ENCODE measurements around the gene SLC45A1. TPM values are rescaled to one million over a fixed set of nuclear protein-coding genes. Genes with fewer than 3 reads are reported as not detected.
"Not testable (repeated sequence)": the region's sequence is repeated elsewhere in the genome, so short reads cannot be mapped to it uniquely, and the experiment has no call there.

The SLC45A1 gene
- total RNA-seq, 1 donor from 2014 or later: 0.50 TPM

DNA sequence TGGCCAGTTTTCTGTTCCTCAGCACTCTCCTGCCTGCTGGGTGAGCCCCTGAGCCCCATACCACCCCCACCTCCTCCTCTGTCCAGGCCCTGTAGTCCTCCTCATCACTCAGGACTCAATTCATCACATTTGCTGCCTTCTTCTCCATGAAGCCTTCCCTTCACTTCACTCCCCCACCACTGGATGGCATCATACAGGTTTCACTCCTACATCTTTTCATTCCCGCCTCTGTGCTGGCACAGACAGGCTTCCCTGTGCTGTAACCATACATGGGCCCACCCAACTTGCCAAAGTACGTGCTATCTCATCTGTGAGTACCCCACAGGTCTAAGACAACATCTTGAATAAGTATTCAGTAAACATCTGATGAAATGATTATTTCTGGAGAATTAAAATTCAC is 56.9 kb downstream of the SLC45A1 start:
- H3K27ac Mint-ChIP-seq: peak overlapping the region; percentile 40
- peaks cover 5% of the 10 kb centered on the region for H3K36me3 Mint-ChIP-seq (ENCODE audit: low read depth)
- no peak for DNase-seq (ENCODE audit: low spot score)
- peaks cover 24% of the 10 kb centered on the region for H3K4me1 Mint-ChIP-seq (ENCODE audit: low read depth)
- H3K27me3 Mint-ChIP-seq (ENCODE audit: low read depth): no peaks in the 10 kb centered on the region
- H3K4me3 Mint-ChIP-seq (ENCODE audit: low read depth): no peak overlapping the region
- intact Hi-C loops (cut with micrococcal nuclease): no loop called here
- no peaks in the 10 kb centered on the region for H3K9me3 Mint-ChIP-seq

DNA sequence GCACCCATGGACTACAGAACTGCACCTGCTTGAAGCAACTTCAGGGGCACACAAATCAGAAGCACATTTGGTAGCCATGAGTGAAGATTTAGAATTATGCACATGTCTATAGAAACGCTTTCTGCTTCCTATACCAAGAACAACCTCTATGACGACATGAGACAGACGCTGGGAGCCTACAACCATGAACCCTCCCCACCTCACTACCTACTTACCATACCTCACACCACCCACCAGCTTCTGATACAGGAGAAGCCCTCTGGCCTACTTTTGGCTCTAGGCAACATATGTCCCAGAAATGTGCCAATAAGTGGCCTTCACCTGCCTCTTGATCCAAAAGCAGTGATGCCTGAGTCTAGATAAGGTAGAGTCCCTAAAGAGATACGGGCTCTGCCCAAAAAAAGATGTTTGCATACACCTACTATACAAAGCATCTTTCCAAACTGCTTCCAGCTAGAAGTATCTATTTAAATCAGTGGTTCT is 58.5 kb downstream of the SLC45A1 start:
- peaks cover 10% of the 10 kb centered on the region for H3K36me3 Mint-ChIP-seq (ENCODE audit: low read depth)
- no peaks in the 10 kb centered on the region for H3K27me3 Mint-ChIP-seq (ENCODE audit: low read depth)
- intact Hi-C loops (cut with micrococcal nuclease): no loop called here
- no peak overlapping the region for H3K4me3 Mint-ChIP-seq (ENCODE audit: low read depth)
- no peaks in the 10 kb centered on the region for H3K9me3 Mint-ChIP-seq
- peak overlapping the region; percentile 38 for H3K27ac Mint-ChIP-seq
- DNase-seq (ENCODE audit: low spot score): no peak
- peaks cover 28% of the 10 kb centered on the region for H3K4me1 Mint-ChIP-seq (ENCODE audit: low read depth)

DNA sequence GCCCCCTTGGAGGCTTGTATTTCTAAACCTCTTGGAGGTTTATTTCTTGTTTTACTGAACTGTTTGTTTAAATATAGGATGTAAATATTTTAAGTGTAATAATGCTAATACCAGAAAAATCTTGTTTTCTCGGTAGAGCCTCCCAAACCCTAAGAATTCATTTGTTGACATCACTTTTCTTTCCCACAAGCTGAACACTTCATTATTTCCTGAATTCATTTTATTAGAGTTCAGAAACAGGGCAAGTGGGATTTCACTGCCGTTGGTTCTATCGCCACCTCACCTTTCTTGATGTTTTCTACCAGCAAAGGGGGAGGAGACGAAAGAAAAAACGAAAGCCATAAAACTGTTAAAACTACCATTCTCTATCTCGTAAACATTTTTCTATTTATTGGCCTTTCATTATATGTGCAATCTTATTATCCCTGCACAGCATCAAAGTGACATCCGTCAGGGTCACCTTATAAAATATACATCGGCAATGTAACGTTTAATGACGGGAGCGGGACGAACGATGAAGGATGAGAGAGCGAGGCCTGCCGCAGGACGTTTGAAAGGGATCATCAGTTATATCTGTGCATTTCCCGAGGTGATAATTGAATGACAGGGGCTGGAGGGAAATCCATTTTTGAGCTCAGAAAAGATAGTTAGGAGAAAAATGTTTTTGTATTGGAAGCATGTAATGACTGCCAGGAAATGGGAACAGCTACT is 59.5 kb downstream of the SLC45A1 start:
- Mint-ChIP-seq H3K27ac (no peak overlapping the region), H3K36me3 (ENCODE audit: low read depth) (peaks cover 10% of the 10 kb centered on the region), H3K27me3 (ENCODE audit: low read depth) (no peaks in the 10 kb centered on the region), H3K4me3 (ENCODE audit: low read depth) (no peak overlapping the region), H3K9me3 (no peaks in the 10 kb centered on the region), H3K4me1 (ENCODE audit: low read depth) (peaks cover 34% of the 10 kb centered on the region)
- intact Hi-C loops (cut with micrococcal nuclease): no loop called here
- DNase-seq (ENCODE audit: low spot score): no peak

DNA sequence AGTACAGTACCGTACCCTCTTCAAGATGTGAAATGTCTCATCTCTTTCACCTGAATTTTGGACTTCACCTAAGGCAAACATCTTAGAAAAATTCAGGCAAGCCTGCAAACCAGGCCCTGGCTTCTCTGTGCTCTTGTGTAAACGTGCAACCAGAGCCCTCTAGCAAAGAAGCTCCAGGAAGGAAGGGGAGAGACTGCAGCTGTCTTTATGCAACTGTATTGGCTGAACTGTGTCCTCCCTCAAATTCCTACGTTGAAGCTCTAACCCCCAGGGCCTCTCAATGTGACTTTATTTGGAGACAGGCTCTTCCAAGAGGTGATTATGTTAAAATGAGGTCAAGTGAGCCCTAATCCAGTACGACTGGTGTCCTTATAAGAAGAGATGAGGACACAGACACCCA is 60.3 kb downstream of the SLC45A1 start:
- H3K27me3 Mint-ChIP-seq (ENCODE audit: low read depth): no peaks in the 10 kb centered on the region
- H3K4me3 Mint-ChIP-seq (ENCODE audit: low read depth): no peak overlapping the region
- DNase-seq (ENCODE audit: low spot score): no peak
- H3K27ac Mint-ChIP-seq: peak overlapping the region; percentile 21
- no peaks in the 10 kb centered on the region for H3K9me3 Mint-ChIP-seq
- H3K36me3 Mint-ChIP-seq (ENCODE audit: low read depth): peaks cover 13% of the 10 kb centered on the region
- intact Hi-C loops (cut with micrococcal nuclease): no loop called here
- peaks cover 40% of the 10 kb centered on the region for H3K4me1 Mint-ChIP-seq (ENCODE audit: low read depth)

DNA sequence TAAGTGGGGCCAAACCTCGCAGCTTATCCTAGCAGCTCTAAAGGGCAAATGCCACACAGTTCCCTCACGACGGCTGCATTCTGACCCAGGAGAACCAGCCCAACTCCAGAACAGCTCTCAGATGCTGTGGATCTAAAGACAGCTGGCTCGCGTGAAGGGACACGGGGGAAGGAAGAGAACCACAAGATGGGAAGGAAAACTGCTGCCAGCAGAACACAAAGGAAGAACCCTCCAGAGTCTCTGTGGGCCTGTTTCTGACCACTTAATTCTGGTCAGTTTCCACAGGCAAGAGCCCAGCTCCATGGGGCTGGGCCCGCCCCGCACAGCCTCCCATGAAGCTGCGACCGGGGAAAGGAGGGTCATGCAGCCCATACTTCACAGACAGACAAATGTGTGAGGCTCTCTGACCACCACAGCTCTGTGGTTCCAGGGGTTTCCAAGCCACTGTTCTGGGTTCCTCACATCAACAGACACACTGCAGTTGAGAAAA is 61.1 kb downstream of the SLC45A1 start:
- peaks cover 14% of the 10 kb centered on the region for H3K36me3 Mint-ChIP-seq (ENCODE audit: low read depth)
- intact Hi-C loops (cut with micrococcal nuclease): no loop called here
- H3K27ac Mint-ChIP-seq: no peak overlapping the region
- peaks cover 45% of the 10 kb centered on the region for H3K4me1 Mint-ChIP-seq (ENCODE audit: low read depth)
- H3K9me3 Mint-ChIP-seq: no peaks in the 10 kb centered on the region
- no peak for DNase-seq (ENCODE audit: low spot score)
- no peak overlapping the region for H3K4me3 Mint-ChIP-seq (ENCODE audit: low read depth)
- no peaks in the 10 kb centered on the region for H3K27me3 Mint-ChIP-seq (ENCODE audit: low read depth)

DNA sequence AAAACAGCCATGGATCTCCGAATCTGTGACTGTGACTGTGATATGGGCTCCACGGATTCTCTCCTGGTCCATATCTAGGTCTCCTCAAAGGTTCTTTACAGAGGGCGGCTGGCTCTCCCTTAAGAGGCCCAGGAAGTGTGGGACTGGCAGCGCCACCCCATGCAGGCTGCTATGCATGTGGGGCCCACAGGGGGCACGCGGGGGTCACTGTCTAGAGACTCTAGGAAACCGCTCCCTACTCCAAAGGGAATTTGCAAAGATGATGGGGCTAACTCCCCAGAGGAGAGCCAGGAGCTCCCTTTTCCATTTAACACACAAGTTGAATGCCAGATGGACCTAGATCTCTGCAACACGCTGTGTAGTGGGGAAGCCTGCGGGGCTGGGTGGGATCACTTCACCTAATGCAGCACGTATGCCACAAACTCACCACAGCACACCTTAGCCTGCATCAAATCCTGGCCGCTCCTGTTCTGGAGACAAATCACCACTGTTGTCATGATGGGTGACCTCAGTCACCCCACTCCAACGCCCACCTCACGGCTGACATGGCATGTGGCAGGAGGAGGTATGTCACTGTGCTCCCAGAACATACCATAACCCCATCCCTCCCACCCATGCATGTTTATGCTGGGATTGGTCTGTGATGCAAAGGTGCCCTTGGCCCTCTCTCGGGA is 61.7 kb downstream of the SLC45A1 start:
- H3K27me3 Mint-ChIP-seq (ENCODE audit: low read depth): no peaks in the 10 kb centered on the region
- H3K4me1 Mint-ChIP-seq (ENCODE audit: low read depth): peaks cover 47% of the 10 kb centered on the region
- H3K9me3 Mint-ChIP-seq: no peaks in the 10 kb centered on the region
- H3K27ac Mint-ChIP-seq: no peak overlapping the region
- DNase-seq (ENCODE audit: low spot score): no peak
- H3K36me3 Mint-ChIP-seq (ENCODE audit: low read depth): peaks cover 13% of the 10 kb centered on the region
- intact Hi-C loops (cut with micrococcal nuclease): no loop called here
- no peak overlapping the region for H3K4me3 Mint-ChIP-seq (ENCODE audit: low read depth)

DNA sequence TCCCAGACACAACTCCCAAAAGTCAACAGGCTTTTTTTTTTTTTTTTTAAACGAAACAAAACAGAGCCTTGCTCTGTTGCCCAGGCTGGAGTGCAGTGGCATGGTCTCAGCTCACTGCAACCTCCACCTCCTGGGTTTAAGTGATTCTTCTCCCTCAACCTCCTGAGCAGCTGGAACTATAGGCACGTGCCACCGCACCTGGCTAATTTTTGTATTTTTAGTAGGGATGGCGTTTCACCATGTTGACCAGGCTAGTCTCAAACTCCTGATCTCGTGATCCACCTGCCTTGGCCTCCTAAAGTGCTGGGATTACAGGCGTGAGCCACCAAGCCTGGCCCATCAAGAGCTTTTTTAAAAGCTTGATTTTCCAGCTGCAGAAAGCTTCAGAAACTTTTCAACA is 62.4 kb downstream of the SLC45A1 start:
- H3K4me3 Mint-ChIP-seq (ENCODE audit: low read depth); H3K36me3 Mint-ChIP-seq (ENCODE audit: low read depth); H3K27ac Mint-ChIP-seq; intact Hi-C loops (cut with micrococcal nuclease); H3K9me3 Mint-ChIP-seq; H3K27me3 Mint-ChIP-seq (ENCODE audit: low read depth); DNase-seq (ENCODE audit: low spot score): not testable (repeated sequence)
- H3K4me1 Mint-ChIP-seq (ENCODE audit: low read depth): peaks cover 48% of the 10 kb centered on the region

DNA sequence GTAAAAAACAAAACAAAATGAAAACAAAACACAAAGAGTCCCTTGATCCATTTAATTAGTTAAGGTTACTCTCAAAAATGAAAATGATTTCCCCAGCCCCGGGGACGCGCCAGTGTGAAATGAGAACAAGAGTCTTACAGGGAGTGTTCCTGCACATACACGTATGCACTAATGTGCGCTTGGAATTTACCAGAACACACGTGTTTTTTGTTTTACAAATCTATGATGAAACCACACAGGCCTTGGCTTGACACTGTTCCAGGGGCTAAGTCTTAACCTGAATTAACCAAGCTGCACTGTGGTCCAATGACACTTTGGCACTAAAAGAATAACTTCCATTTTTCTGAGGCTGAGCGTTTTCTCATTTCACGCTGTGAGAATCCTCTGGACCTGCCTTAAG is 63.7 kb downstream of the SLC45A1 start:
- Mint-ChIP-seq H3K4me1 (ENCODE audit: low read depth) (peaks cover 46% of the 10 kb centered on the region), H3K9me3 (no peaks in the 10 kb centered on the region), H3K27ac (no peak overlapping the region)

DNA sequence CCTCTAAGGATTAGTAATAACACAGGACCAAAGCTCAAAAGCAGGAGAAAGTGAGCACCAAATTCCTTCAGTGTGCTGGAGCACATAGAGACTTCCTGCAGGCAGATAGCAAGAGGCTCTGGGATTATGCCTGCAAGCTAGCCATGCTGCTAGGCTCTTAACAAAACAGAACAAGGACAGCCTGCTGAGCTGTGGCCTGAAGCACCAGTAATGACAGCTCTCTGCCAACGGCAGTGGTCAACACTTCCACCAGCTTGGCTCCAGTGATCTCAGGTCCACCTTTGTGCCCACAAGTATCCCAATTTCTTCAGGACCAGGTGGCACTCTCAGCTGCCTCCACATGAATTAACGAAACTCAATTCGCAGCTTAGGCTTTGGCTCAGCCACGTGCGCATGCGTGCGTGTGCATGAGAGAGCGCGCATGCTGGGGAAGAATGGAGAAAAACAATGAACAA is 64.2 kb downstream of the SLC45A1 start:
- Mint-ChIP-seq H3K4me1 (ENCODE audit: low read depth) (peaks cover 49% of the 10 kb centered on the region), H3K9me3 (no peaks in the 10 kb centered on the region), H3K27me3 (ENCODE audit: low read depth) (no peaks in the 10 kb centered on the region), H3K36me3 (ENCODE audit: low read depth) (peaks cover 17% of the 10 kb centered on the region), H3K4me3 (ENCODE audit: low read depth) (no peak overlapping the region), H3K27ac (no peak overlapping the region)
- DNase-seq (ENCODE audit: low spot score): no peak
- intact Hi-C loops (cut with micrococcal nuclease): no loop called here

More for the DNA sequence above, 63.7 kb downstream of the SLC45A1 start:
- intact Hi-C loops (cut with micrococcal nuclease): no loop called here
- no peak for DNase-seq (ENCODE audit: low spot score)
- Mint-ChIP-seq H3K36me3 (ENCODE audit: low read depth) (peaks cover 12% of the 10 kb centered on the region), H3K4me3 (ENCODE audit: low read depth) (no peak overlapping the region), H3K27me3 (ENCODE audit: low read depth) (no peaks in the 10 kb centered on the region)

DNA sequence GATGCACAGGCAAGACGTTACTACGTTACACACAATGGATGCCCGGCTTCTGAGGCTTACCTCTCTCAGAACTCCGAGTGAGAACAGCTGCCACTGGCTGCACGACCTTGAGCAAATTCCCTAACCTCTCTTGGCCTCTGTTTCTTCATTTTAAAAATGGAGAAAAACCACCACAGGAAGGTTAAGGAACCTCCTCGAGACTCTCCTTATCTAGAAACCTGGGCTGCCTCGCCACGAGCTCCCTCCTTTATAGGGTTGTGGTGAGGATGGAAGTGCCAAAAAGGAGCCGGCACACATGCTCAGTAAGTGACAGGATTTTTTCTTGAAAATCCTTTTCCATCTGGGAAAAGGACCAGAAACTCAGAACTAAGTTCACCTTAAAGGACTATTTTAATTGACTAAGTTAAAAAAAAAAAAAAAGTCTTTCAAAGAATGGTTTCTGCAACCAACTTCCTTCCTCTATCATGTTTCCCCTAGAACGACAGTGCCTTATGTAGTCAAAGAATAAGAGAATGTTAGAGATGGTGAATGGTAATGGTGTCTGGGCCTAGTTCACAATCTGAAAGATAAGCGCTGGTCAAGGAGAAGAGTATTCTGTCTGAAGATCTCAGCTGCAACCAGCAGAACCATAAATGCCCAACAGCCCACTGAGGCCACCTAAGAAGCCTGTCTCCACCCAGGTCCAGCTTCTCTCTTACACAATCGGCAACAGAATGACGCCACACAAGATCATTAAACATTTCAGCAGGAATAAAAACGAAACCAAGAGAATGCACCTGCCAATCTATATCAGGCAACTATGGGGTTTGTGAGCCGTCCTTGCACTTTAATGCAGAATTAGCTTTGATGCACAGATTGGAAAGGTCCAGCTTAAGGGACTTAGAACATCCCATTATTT is 64.9 kb downstream of the SLC45A1 start:
- peak overlapping the region; percentile 61 for H3K27ac Mint-ChIP-seq
- no peaks in the 10 kb centered on the region for H3K9me3 Mint-ChIP-seq
- peaks cover 17% of the 10 kb centered on the region for H3K36me3 Mint-ChIP-seq (ENCODE audit: low read depth)
- no peaks in the 10 kb centered on the region for H3K27me3 Mint-ChIP-seq (ENCODE audit: low read depth)
- H3K4me1 Mint-ChIP-seq (ENCODE audit: low read depth): peaks cover 45% of the 10 kb centered on the region
- intact Hi-C loops (cut with micrococcal nuclease): no loop called here
- H3K4me3 Mint-ChIP-seq (ENCODE audit: low read depth): peak overlapping the region; percentile 50
- DNase-seq (ENCODE audit: low spot score): no peak

DNA sequence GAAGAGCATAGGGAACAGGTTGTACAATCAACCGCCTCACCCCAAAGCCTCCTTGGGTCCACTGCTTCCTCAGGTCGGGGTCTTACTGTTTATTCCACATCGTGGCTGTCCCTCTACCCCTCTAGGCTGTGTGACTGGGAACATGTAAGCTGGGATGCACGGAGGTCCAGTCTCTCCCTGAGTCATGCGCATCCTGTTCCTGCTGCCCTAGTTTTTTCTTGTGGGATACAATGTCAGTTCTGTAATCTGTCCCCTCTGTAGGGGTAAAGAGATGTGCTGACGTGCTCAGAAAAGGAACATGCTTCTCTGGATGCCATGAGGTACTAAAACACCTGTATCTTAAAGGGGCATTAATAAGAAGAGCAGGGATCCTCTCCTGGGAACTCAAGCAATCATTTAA is 66.2 kb downstream of the SLC45A1 start:
- Mint-ChIP-seq H3K27me3 (ENCODE audit: low read depth) (no peaks in the 10 kb centered on the region), H3K27ac (no peak overlapping the region), H3K4me1 (ENCODE audit: low read depth) (peaks cover 41% of the 10 kb centered on the region), H3K9me3 (no peaks in the 10 kb centered on the region), H3K36me3 (ENCODE audit: low read depth) (peaks cover 17% of the 10 kb centered on the region), H3K4me3 (ENCODE audit: low read depth) (no peak overlapping the region)
- no peak for DNase-seq (ENCODE audit: low spot score)
- intact Hi-C loops (cut with micrococcal nuclease): no loop called here

DNA sequence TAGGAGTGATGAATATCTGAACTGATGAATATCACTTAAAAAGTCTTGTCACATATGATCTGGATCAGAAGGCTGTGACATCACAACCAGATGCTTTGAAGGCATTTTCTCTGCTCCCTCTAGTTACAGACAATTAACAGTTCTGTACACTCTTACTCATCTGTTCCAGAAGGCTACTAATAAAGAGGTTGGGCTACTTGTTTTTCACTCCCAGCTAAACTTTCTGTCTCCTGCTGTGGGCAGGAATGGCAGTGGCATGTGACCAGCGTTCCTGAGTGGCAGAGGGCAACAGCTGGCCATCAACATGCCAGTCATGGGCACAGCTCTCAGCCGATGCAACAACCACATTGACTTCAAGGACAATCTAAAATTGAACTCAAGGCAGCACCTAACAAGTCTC is 66.7 kb downstream of the SLC45A1 start:
- Mint-ChIP-seq H3K27ac (no peak overlapping the region), H3K4me1 (ENCODE audit: low read depth) (peaks cover 41% of the 10 kb centered on the region), H3K4me3 (ENCODE audit: low read depth) (no peak overlapping the region), H3K27me3 (ENCODE audit: low read depth) (no peaks in the 10 kb centered on the region), H3K9me3 (no peaks in the 10 kb centered on the region), H3K36me3 (ENCODE audit: low read depth) (peaks cover 19% of the 10 kb centered on the region)
- intact Hi-C loops (cut with micrococcal nuclease): no loop called here
- no peak for DNase-seq (ENCODE audit: low spot score)
